Colonic mucosa (tissue), 4 donors: Measurements from ENCODE around the gene SFMBT2. TPM values are rescaled to one million over a fixed set of nuclear protein-coding genes. Genes with fewer than 3 reads are reported as not detected.
"Not testable (repeated sequence)": the region's sequence is repeated elsewhere in the genome, so short reads cannot be mapped to it uniquely, and the experiment has no call there.

Experiments used
- DNase-seq: peaks from one replicate; pipeline ENCODE4 v3.0.0-alpha.2; 2020
- H3K27ac ChIP-seq: fragments of 200-600 bp; one replicate; pipeline ENCODE4 v1.8.0; 2021
- H3K27me3 ChIP-seq: fragments of 200-600 bp; one replicate; pipeline ENCODE4 v1.8.0; 2021
- H3K36me3 ChIP-seq: fragments of 200-600 bp; one replicate; pipeline ENCODE4 v1.8.0; 2021
- H3K4me1 ChIP-seq: fragments of 200-600 bp; one replicate; pipeline ENCODE4 v1.8.0; 2021; ENCODE audit warnings: mild to moderate bottlenecking
- H3K4me3 ChIP-seq: fragments of 200-600 bp; one replicate; pipeline ENCODE4 v1.8.0; 2021
- H3K9ac ChIP-seq, 2 donors: one replicate each; pipeline ENCODE4 v1.7.0; 2013; ENCODE audit warnings: control low read depth in 2 of 2, low read depth in 2 of 2, low read length in 2 of 2
- H3K9me3 ChIP-seq: fragments of 200-600 bp; one replicate; pipeline ENCODE4 v1.8.0; 2021
- intact Hi-C: fragments of 100-400 bp; cut with DNase I; formaldehyde crosslinking; loops from one replicate; pipeline ENCODE4 v1.14.1; 2022
- total RNA-seq, 2 donors: library from RNA; stranded (reverse); fragmentation: NEBNext Ultra II Directional in 1 of 2; extraction: Animal tissue kit (Norgen Biotek cat#: 25700) in 1 of 2; gene quantifications; one replicate each; pipeline ENCODE4 v1.2.1, GENCODE V29; 2021
- TF ChIP-seq, protein P1 (sequence below): fragments of 200-600 bp; IDR thresholded peaks from one replicate; pipeline ENCODE4 v1.8.0; 2022; ENCODE audit warnings: antibody characterized with exemption, mild to moderate bottlenecking
- donor health status: healthy.
- donor health status: DM: no; HTN: no; CAD: no.
- donor health status: DM: no; HTN: no; CAD: no.

SFMBT2 gene
- total RNA-seq, 2 donors from 2014 or later: 2.3 to 3.5 TPM

DNA sequence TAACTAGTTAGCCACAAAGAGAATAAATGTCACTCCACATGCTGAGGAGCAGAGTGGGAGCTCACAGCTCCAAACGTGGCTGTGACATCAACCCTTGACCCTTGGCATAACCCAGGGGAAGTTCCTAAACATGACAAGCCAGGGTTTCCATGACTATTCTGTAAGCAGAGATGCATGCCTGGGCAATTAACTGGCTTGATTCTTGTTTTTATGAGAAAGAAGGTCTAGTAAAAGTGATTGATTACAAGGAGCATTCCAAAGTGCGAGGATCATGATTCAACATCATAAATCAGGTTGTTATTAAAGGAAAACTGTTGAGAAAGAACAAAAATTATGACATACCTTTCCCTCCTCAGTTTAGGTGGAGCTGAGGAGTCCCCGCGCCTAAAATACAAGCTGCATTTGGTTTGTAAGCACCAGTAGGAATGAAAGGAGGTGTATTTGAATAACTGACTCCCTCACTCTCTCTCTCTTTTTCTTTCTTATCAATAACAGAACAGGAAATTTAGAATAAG, 108.4 kb downstream of the SFMBT2 start:
- no peaks in the 10 kb centered on the region for H3K4me1 ChIP-seq
- no peaks in the 10 kb centered on the region for H3K9me3 ChIP-seq
- H3K27me3 ChIP-seq: no peaks in the 10 kb centered on the region
- H3K4me3 ChIP-seq: no peak overlapping the region
- no peak overlapping the region for H3K9ac ChIP-seq
- no peak overlapping the region for H3K27ac ChIP-seq
- no peak for DNase-seq
- intact Hi-C loops: no loop called here
- TF ChIP-seq, protein P1, sequence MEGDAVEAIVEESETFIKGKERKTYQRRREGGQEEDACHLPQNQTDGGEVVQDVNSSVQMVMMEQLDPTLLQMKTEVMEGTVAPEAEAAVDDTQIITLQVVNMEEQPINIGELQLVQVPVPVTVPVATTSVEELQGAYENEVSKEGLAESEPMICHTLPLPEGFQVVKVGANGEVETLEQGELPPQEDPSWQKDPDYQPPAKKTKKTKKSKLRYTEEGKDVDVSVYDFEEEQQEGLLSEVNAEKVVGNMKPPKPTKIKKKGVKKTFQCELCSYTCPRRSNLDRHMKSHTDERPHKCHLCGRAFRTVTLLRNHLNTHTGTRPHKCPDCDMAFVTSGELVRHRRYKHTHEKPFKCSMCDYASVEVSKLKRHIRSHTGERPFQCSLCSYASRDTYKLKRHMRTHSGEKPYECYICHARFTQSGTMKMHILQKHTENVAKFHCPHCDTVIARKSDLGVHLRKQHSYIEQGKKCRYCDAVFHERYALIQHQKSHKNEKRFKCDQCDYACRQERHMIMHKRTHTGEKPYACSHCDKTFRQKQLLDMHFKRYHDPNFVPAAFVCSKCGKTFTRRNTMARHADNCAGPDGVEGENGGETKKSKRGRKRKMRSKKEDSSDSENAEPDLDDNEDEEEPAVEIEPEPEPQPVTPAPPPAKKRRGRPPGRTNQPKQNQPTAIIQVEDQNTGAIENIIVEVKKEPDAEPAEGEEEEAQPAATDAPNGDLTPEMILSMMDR: no peak
- no peaks in the 10 kb centered on the region for H3K36me3 ChIP-seq

DNA sequence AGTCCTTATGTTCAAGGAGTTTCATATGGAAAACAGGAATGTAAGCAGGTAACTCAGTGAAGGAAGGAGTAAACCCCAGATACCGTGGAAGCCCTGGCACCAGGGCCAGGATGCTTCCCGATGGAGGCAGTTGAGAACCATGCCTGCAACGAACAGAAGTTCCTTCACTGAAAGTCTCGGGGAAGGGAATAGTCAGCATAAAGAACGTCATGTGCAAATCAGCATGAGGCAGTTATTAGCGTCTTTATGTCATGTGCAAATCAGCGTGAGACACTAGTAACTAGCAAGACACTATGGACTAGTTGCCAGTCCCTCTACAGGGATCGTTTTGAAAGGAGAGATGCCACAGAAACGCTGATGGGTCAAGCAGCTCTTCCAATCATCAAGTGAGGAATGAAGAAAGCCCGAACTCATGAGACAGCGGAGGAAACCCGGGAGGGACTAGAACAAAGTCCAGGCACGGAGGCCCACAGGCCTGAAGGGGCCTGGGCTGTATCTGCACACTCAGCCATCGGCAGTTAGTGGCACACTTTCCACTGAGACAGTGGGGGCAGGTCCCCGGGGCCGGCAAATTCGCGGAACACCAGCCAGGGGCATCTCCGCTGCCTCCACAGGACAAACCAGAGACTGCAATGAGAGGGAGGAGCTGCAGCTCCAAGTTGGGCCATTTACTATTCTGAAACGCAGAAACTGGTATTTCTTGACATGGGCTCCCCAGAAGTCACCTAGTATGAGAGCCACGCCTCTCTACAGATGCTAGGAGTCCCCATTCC, 109.6 kb downstream of the SFMBT2 start:
- TF ChIP-seq, protein P1: no peak
- H3K27ac ChIP-seq: no peak overlapping the region
- DNase-seq: no peak

DNA sequence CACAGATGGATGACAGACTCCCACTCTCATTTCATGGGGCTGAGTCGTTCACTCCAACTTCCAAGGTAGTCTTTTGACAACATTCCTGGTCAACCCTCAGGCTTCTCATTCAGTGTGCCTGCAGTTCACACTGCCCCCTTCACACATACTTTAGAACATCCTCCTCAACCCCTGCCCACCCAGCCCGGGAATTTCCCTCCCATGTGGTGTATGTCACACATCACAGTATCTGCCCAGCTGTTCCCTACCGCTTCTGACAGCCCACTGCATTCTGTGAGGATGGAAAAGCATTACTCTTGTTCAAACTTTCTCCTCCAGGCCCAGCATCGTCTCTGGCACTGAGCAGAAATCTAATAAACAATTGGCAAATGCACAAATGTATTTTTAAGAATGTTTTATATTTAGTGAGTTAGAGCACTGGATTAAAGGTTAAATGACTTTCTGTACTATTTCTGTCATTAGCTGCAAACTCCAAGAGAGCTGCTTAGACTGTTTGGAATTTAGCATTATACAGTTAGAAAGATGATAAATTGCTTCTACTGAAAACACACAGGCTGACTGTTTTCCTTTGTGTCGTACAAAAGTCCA, 110.4 kb downstream of the SFMBT2 start:
- H3K9ac ChIP-seq: no peak overlapping the region
- no peaks in the 10 kb centered on the region for H3K27me3 ChIP-seq
- no peaks in the 10 kb centered on the region for H3K4me1 ChIP-seq
- H3K27ac ChIP-seq: no peak overlapping the region
- H3K9me3 ChIP-seq: no peaks in the 10 kb centered on the region
- H3K4me3 ChIP-seq: no peak overlapping the region
- no peaks in the 10 kb centered on the region for H3K36me3 ChIP-seq
- no peak for DNase-seq
- TF ChIP-seq, protein P1: no peak
- intact Hi-C loops: no loop called here

More for the DNA sequence above, 109.6 kb downstream of the SFMBT2 start:
- intact Hi-C loops: no loop called here
- no peaks in the 10 kb centered on the region for H3K9me3 ChIP-seq
- H3K9ac ChIP-seq: no peak overlapping the region
- H3K4me1 ChIP-seq: no peaks in the 10 kb centered on the region
- no peaks in the 10 kb centered on the region for H3K36me3 ChIP-seq
- H3K27me3 ChIP-seq: no peaks in the 10 kb centered on the region
- H3K4me3 ChIP-seq: no peak overlapping the region

DNA sequence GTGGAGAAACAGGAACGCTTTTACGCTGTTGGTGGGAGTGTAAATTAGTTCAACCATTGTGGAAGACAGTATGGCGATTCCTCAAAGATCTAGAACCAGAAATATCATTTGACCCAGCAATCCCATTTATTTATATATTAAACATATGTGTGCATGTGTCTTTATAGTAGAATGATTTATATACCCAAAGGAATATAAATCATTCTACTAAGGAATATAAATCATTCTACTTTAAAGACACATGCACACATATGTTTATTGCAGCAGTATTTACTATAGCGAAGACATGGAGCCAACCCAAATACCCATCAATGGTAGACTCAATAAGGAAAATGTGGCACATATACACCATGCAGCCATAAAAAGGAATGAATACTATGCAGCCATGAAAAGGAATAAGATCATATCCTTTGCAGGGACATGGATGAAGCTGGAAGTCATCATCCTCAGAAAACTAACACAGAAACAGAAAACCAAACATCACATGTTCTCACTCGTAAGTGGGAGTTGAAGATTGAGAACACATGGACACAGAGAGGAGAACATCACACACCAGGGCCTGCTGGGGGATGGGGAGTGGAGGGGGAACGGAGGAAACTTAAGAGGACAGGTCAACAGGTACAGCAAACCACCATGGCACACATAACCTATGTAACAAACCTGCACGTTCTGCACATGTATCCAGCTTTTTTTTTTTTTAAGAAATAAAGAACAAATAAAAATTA, 111.1 kb downstream of the SFMBT2 start:
- H3K36me3 ChIP-seq, DNase-seq, H3K27me3 ChIP-seq, H3K4me1 ChIP-seq, H3K9ac ChIP-seq, H3K9me3 ChIP-seq, H3K27ac ChIP-seq, intact Hi-C loops, H3K4me3 ChIP-seq: not testable (repeated sequence)

DNA sequence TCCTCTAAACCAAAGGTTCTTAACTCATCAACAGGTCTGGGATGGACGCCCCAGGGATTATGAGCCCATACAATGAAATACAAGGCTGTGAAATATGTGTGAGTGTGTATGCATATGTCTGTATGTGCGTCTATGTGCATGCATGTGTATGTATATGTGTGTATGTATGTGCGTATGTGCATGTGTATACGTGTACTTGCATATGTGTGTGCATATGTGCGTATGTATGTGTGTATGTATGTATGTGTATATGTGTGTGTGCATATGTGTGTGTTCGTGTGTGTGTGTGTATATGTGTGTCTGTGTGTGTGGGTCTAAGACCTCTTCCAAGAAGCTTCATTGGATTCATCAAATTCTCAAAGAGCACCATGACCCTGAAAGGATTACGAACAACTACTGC, 112.3 kb downstream of the SFMBT2 start:
- no peak for DNase-seq
- intact Hi-C loops: no loop called here
- Histone ChIP-seq H3K4me1 (no peaks in the 10 kb centered on the region), H3K9me3 (no peaks in the 10 kb centered on the region), H3K36me3 (no peaks in the 10 kb centered on the region), H3K27me3 (no peaks in the 10 kb centered on the region), H3K9ac (no peak overlapping the region), H3K27ac (no peak overlapping the region), H3K4me3 (no peak overlapping the region)
- TF ChIP-seq, protein P1: no peak
